H9 (cell line): ENCODE data around the gene PTPRN2. TPM values are rescaled to one million over a fixed set of nuclear protein-coding genes. Genes with fewer than 3 reads are reported as not detected.
"Not testable (repeated sequence)": the region's sequence is repeated elsewhere in the genome, so short reads cannot be mapped to it uniquely, and the experiment has no call there.

Experiments
- DNase-seq: peaks from one replicate; pipeline ENCODE4 v3.0.0-alpha.2; 2017
- H2AFZ ChIP-seq: one replicate; pipeline ENCODE4 v1.6.1; 2013; ENCODE audit warnings: mild to moderate bottlenecking, low read length, control low read depth, moderate library complexity
- H2AK5ac ChIP-seq: 2 replicates; pipeline ENCODE4 v1.6.1; 2013; ENCODE audit warnings: low read length, control low read depth, mixed read lengths; ENCODE audit not compliant: insufficient read length
- H2BK120ac ChIP-seq: one replicate; pipeline ENCODE4 v1.6.1; 2013; ENCODE audit warnings: low read depth, mild to moderate bottlenecking, low read length, control low read depth, inconsistent platforms; ENCODE audit not compliant: poor library complexity, severe bottlenecking
- H2BK12ac ChIP-seq: 2 replicates; pipeline ENCODE4 v1.6.1; 2013; ENCODE audit warnings: low read length, control low read depth, mixed read lengths, low read depth; ENCODE audit not compliant: insufficient read length
- H2BK15ac ChIP-seq: 2 replicates; pipeline ENCODE4 v1.6.1; 2013; ENCODE audit warnings: low read depth, low read length, control low read depth
- H2BK20ac ChIP-seq: one replicate; pipeline ENCODE4 v1.6.1; 2013; ENCODE audit warnings: low read depth, mild to moderate bottlenecking, low read length, control low read depth, inconsistent platforms; ENCODE audit not compliant: poor library complexity, severe bottlenecking
- H2BK5ac ChIP-seq: 2 replicates; pipeline ENCODE4 v1.6.1; 2013; ENCODE audit warnings: low read length, control low read depth, mixed read lengths; ENCODE audit not compliant: insufficient read length
- H3K14ac ChIP-seq: 2 replicates; pipeline ENCODE4 v1.6.1; 2013; ENCODE audit warnings: low read length, control low read depth; ENCODE audit not compliant: insufficient read depth
- H3K18ac ChIP-seq: 2 replicates; pipeline ENCODE4 v1.6.1; 2013; ENCODE audit warnings: low read depth, mild to moderate bottlenecking, mixed read lengths, low read length, control low read depth; ENCODE audit not compliant: insufficient read length
- H3K23ac ChIP-seq: 2 replicates; pipeline ENCODE4 v1.6.1; 2013; ENCODE audit warnings: low read length, control low read depth, mixed read lengths, low read depth; ENCODE audit not compliant: insufficient read length
- H3K23me2 ChIP-seq: 2 replicates; pipeline ENCODE4 v1.6.1; 2013; ENCODE audit warnings: low read depth, mild to moderate bottlenecking, mixed read lengths, low read length, control low read depth; ENCODE audit not compliant: insufficient read length, poor library complexity, severe bottlenecking
- H3K27ac ChIP-seq: 2 replicates; pipeline ENCODE4 v1.5.1; 2013; ENCODE audit warnings: low read length, control low read depth, mixed read lengths, low read depth; ENCODE audit not compliant: insufficient read length
- H3K27me3 ChIP-seq: 2 replicates; pipeline ENCODE4 v1.6.1; 2013; ENCODE audit warnings: low read length, control low read depth, inconsistent platforms; ENCODE audit not compliant: insufficient read depth
- H3K4ac ChIP-seq: 2 replicates; pipeline ENCODE4 v1.6.1; 2013; ENCODE audit warnings: low read depth, mild to moderate bottlenecking, control low read depth, inconsistent platforms, low read length, moderate library complexity
- H3K4me1 ChIP-seq: 2 replicates; pipeline ENCODE4 v1.6.1; 2013; ENCODE audit warnings: low read length, control low read depth, inconsistent platforms; ENCODE audit not compliant: insufficient read depth
- H3K4me2 ChIP-seq: 2 replicates; pipeline ENCODE4 v1.6.1; 2013; ENCODE audit warnings: low read length, control low read depth, mixed read lengths; ENCODE audit not compliant: insufficient read length, insufficient read depth
- H3K56ac ChIP-seq: 2 replicates; pipeline ENCODE4 v1.6.1; 2013; ENCODE audit warnings: low read depth, mild to moderate bottlenecking, mixed read lengths, low read length, control low read depth; ENCODE audit not compliant: insufficient read length
- H3K79me1 ChIP-seq: 2 replicates; pipeline ENCODE4 v1.6.1; 2013; ENCODE audit warnings: low read depth, mild to moderate bottlenecking, moderate library complexity, low read length, control low read depth, inconsistent platforms; ENCODE audit not compliant: insufficient read depth, poor library complexity, severe bottlenecking
- H3K79me2 ChIP-seq: 2 replicates; pipeline ENCODE4 v1.6.1; 2013; ENCODE audit warnings: low read length, control low read depth, inconsistent platforms; ENCODE audit not compliant: insufficient read depth
- H3K9ac ChIP-seq: 2 replicates; pipeline ENCODE4 v1.6.1; 2013; ENCODE audit warnings: low read length, control low read depth, mixed read lengths; ENCODE audit not compliant: insufficient read length; ENCODE audit errors: extremely low read depth
- H3K9me3 ChIP-seq: one replicate; pipeline ENCODE4 v1.6.1; 2013; ENCODE audit warnings: low read depth, low read length, inconsistent platforms; ENCODE audit not compliant: control insufficient read depth
- H3T11ph ChIP-seq: one replicate; pipeline ENCODE4 v1.6.1; 2013; ENCODE audit warnings: mild to moderate bottlenecking, low read length, control low read depth, inconsistent platforms
- H4K20me1 ChIP-seq: one replicate; pipeline ENCODE4 v1.6.1; 2013; ENCODE audit not compliant: control insufficient read depth, insufficient read length, insufficient read depth
- H4K5ac ChIP-seq: 2 replicates; pipeline ENCODE4 v1.6.1; 2013; ENCODE audit warnings: low read depth, mild to moderate bottlenecking, mixed read lengths, low read length, control low read depth; ENCODE audit not compliant: insufficient read length
- H4K8ac ChIP-seq: replicated peaks from 2 replicates; pipeline ENCODE4 v1.6.1; 2013; ENCODE audit warnings: low read length, control low read depth, mixed read lengths, low read depth; ENCODE audit not compliant: insufficient read length
- H4K91ac ChIP-seq: 2 replicates; pipeline ENCODE4 v1.6.1; 2013; ENCODE audit warnings: low read depth, mild to moderate bottlenecking, moderate library complexity, mixed read lengths, low read length, control low read depth; ENCODE audit not compliant: insufficient read length
- H3K27ac Mint-ChIP-seq, 3 experiments: 2 replicates in 2 of 3; 3 replicates in 1 of 3; pipeline ENCODE4 v1.8.0; 2020 to 2021; ENCODE audit warnings: mixed read lengths in 3 of 3, mild to moderate bottlenecking in 1 of 3, moderate library complexity in 1 of 3
- H3K27me3 Mint-ChIP-seq: 2 replicates; pipeline ENCODE4 v1.8.0; 2021; ENCODE audit warnings: low read depth, mild to moderate bottlenecking, moderate library complexity, mixed read lengths
- H3K36me3 Mint-ChIP-seq, 3 experiments: 2 replicates in 2 of 3; 3 replicates in 1 of 3; pipeline ENCODE4 v1.8.0; 2020 to 2021; ENCODE audit warnings: low read depth in 3 of 3, mixed read lengths in 3 of 3; ENCODE audit not compliant: insufficient read depth in 1 of 3
- H3K4me1 Mint-ChIP-seq, 2 experiments: 2 replicates each; pipeline ENCODE4 v1.8.0; 2020; ENCODE audit warnings: mixed read lengths in 2 of 2
- H3K4me3 Mint-ChIP-seq, 2 experiments: 2 replicates in 1 of 2; 3 replicates in 1 of 2; pipeline ENCODE4 v1.8.0; 2020 to 2021; ENCODE audit warnings: mild to moderate bottlenecking in 2 of 2, mixed read lengths in 2 of 2, moderate library complexity in 1 of 2
- H3K9me3 Mint-ChIP-seq, 2 experiments: 2 replicates in 1 of 2; 3 replicates in 1 of 2; pipeline ENCODE4 v1.8.0; 2020; ENCODE audit warnings: mild to moderate bottlenecking in 2 of 2, mixed read lengths in 2 of 2, moderate library complexity in 1 of 2
- CTCF ChIP-seq: fragments of 200-600 bp; sonication (generic); conservative IDR thresholded peaks from 3 replicates; pipeline ENCODE4 v1.8.0; 2021; ENCODE audit warnings: antibody characterized with exemption, mild to moderate bottlenecking
- WGBS: extraction: QIAGEN DNeasy Blood & Tissue Kit; methylation state at CpG from one replicate; pipeline ENCODE4 v1.1.7; 2013; ENCODE audit warnings: missing lambda C conversion rate, low lambda C conversion rate, mixed read lengths; ENCODE audit not compliant: insufficient read length; ENCODE audit errors: extremely low coverage; 5-methylcytosine and 5-hydroxymethylcytosine counted together
- total RNA-seq: library from RNA; stranded (reverse); gene quantifications from 2 replicates; pipeline ENCODE4 v1.2.1, GENCODE V29; 2021

PTPRN2 gene
- total RNA-seq, 1 experiment from 2014 or later: 5.2 TPM

- H3K4ac ChIP-seq: no peak overlapping the region
- H3K9ac ChIP-seq: no peak overlapping the region
- H3K36me3 Mint-ChIP-seq: peaks cover 13 to 23% (median 22%) of the 10 kb centered on the region in 3 experiments; a peak in 6 of 7 replicates
- no CpG with 5 or more reads among the region's 20 CpGs for WGBS
- H2BK5ac ChIP-seq: no peak overlapping the region
- H3K23me2 ChIP-seq: no peaks in the 10 kb centered on the region
- peak overlapping the region; percentile 4; the same call in 1 of the 2 replicates for H3K14ac ChIP-seq
- H3K79me1 ChIP-seq: no peaks in the 10 kb centered on the region
- no peak overlapping the region for H3T11ph ChIP-seq
- peaks cover 14% of the 10 kb centered on the region for H3K9me3 ChIP-seq
- no peak for TF ChIP-seq CTCF
- peaks cover 5 to 6% of the 10 kb centered on the region in 2 experiments for H3K4me1 Mint-ChIP-seq
- peaks cover 31 to 37% of the 10 kb centered on the region in 2 experiments for H3K9me3 Mint-ChIP-seq
- H2BK120ac ChIP-seq: no peak overlapping the region
- H3K56ac ChIP-seq: no peak overlapping the region
- H4K20me1 ChIP-seq: no peaks in the 10 kb centered on the region
- no peak overlapping the region for H2BK12ac ChIP-seq
- H4K8ac ChIP-seq: no peak overlapping the region
- H3K27me3 ChIP-seq: no peaks in the 10 kb centered on the region
- no peaks in the 10 kb centered on the region for H3K79me2 ChIP-seq
- H3K27me3 Mint-ChIP-seq: peaks cover 10% of the 10 kb centered on the region
- H3K4me2 ChIP-seq: no peak overlapping the region
- H2AFZ ChIP-seq: no peak overlapping the region
- no peak overlapping the region for H3K27ac Mint-ChIP-seq
- H2BK20ac ChIP-seq: no peak overlapping the region
- no peak overlapping the region for H3K27ac ChIP-seq
- peak; percentile 25 for DNase-seq
- H3K4me3 Mint-ChIP-seq: no peak overlapping the region
- H2BK15ac ChIP-seq: no peak overlapping the region
- H4K5ac ChIP-seq: no peak overlapping the region
- no peaks in the 10 kb centered on the region for H3K4me1 ChIP-seq
- no peak overlapping the region for H3K23ac ChIP-seq
- no peak overlapping the region for H4K91ac ChIP-seq
- H2AK5ac ChIP-seq: no peak overlapping the region
- H3K18ac ChIP-seq: no peak overlapping the region
These were observed 244.1 kb downstream of the PTPRN2 start for GRCh38 chr7:158343526-158343925.

GRCh38 chr7:158341097-158341496 is 246.5 kb downstream of the PTPRN2 start:
- H3K27ac ChIP-seq, H2BK15ac ChIP-seq, H3K18ac ChIP-seq, H3K23me2 ChIP-seq, H3K79me1 ChIP-seq, H3K79me2 ChIP-seq, H3K14ac ChIP-seq, H4K20me1 ChIP-seq, H3T11ph ChIP-seq, H4K91ac ChIP-seq, H2BK5ac ChIP-seq, H2BK120ac ChIP-seq, H2BK20ac ChIP-seq, H3K27ac Mint-ChIP-seq, H3K4me1 Mint-ChIP-seq, H2BK12ac ChIP-seq, H3K56ac ChIP-seq, H3K27me3 ChIP-seq, H4K8ac ChIP-seq, H3K9ac ChIP-seq, H3K4me1 ChIP-seq, H4K5ac ChIP-seq, H3K23ac ChIP-seq, H3K4me2 ChIP-seq, H2AFZ ChIP-seq, H3K4ac ChIP-seq, H2AK5ac ChIP-seq, H3K4me3 Mint-ChIP-seq: not testable (repeated sequence)
- WGBS: no CpG with 5 or more reads among the region's 15 CpGs
- peaks cover 15% of the 10 kb centered on the region for H3K27me3 Mint-ChIP-seq
- H3K36me3 Mint-ChIP-seq: peaks cover 25 to 36% (median 35%) of the 10 kb centered on the region in 3 experiments
- peaks cover 46 to 54% of the 10 kb centered on the region in 2 experiments for H3K9me3 Mint-ChIP-seq
- peak; percentile 6 for DNase-seq
- H3K9me3 ChIP-seq: peaks cover 14% of the 10 kb centered on the region
